Testis (tissue), 2 donors: ENCODE results near the gene C6orf118.

ENCODE experiments used
- POLR2A ChIP-seq: fragments of 450-650 bp; IDR thresholded peaks from one replicate; pipeline ENCODE4 v1.6.1; 2017; ENCODE audit warnings: antibody characterized with exemption, mild to moderate bottlenecking, moderate library complexity
- TF ChIP-seq, protein P1 (sequence below), 3 experiments: fragments of 450-650 bp in 2 of 3; fragments of 200-600 bp in 1 of 3; sonication (generic) in 1 of 3; IDR thresholded peaks; one replicate each; pipeline ENCODE4 v1.5.1; 2016 to 2019; ENCODE audit warnings: antibody characterized with exemption in 3 of 3, mild to moderate bottlenecking in 2 of 3, moderate library complexity in 1 of 3

- TF ChIP-seq, protein P1, sequence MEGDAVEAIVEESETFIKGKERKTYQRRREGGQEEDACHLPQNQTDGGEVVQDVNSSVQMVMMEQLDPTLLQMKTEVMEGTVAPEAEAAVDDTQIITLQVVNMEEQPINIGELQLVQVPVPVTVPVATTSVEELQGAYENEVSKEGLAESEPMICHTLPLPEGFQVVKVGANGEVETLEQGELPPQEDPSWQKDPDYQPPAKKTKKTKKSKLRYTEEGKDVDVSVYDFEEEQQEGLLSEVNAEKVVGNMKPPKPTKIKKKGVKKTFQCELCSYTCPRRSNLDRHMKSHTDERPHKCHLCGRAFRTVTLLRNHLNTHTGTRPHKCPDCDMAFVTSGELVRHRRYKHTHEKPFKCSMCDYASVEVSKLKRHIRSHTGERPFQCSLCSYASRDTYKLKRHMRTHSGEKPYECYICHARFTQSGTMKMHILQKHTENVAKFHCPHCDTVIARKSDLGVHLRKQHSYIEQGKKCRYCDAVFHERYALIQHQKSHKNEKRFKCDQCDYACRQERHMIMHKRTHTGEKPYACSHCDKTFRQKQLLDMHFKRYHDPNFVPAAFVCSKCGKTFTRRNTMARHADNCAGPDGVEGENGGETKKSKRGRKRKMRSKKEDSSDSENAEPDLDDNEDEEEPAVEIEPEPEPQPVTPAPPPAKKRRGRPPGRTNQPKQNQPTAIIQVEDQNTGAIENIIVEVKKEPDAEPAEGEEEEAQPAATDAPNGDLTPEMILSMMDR (IDR thresholded peaks at IDR 0.05): no peak
- TF ChIP-seq POLR2A: no peak
Measured at GRCh38 chr6:165345700-165346099, 36.3 kb upstream of the C6orf118 start.
